ENCODE results near the gene GABRG3.

DNA sequence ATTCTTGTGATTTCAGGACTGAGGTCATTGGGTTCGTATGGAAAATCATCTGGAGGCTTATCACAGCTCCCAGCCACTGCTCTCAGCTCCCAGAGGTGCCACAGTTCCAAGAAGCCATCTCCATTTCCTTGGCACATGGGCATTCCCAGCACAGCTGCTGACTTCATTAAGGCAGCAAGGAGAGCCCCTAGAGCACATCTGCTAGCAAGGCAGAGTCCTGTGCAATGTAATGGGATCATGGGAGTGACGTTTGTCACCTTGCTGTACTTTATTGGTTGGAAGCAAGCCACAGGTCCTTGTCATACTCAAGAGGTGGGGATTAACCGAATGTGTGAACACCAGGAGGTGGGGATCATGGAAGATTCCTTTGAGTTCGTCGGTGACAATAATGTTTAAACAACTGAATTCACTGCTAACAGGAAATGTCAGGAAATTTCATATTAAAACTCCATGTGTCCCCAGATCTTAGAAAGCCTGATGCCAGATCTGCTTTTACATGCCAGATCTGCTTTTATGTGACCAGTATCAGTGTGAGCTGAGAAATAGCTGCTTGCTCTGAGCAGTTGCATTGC is 148.8 kb downstream of the GABRG3 start:
- TF ChIP-seq, protein P1, sequence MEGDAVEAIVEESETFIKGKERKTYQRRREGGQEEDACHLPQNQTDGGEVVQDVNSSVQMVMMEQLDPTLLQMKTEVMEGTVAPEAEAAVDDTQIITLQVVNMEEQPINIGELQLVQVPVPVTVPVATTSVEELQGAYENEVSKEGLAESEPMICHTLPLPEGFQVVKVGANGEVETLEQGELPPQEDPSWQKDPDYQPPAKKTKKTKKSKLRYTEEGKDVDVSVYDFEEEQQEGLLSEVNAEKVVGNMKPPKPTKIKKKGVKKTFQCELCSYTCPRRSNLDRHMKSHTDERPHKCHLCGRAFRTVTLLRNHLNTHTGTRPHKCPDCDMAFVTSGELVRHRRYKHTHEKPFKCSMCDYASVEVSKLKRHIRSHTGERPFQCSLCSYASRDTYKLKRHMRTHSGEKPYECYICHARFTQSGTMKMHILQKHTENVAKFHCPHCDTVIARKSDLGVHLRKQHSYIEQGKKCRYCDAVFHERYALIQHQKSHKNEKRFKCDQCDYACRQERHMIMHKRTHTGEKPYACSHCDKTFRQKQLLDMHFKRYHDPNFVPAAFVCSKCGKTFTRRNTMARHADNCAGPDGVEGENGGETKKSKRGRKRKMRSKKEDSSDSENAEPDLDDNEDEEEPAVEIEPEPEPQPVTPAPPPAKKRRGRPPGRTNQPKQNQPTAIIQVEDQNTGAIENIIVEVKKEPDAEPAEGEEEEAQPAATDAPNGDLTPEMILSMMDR (IDR thresholded peaks at IDR 0.05), result no peak
- no peak for TF ChIP-seq POLR2A (IDR thresholded peaks at IDR 0.05)
